T-helper 22 cell (primary cell): Measurements from ENCODE around the gene STX8.

ENCODE experiments used
- DNase-seq: peaks from one replicate; pipeline ENCODE4 v3.0.0-alpha.2; 2020; ENCODE audit warnings: low read depth

Gene STX8

GRCh38 chr17:9292561-9292941, 283.1 kb downstream of the STX8 start:
- DNase-seq, result no peak

DNA sequence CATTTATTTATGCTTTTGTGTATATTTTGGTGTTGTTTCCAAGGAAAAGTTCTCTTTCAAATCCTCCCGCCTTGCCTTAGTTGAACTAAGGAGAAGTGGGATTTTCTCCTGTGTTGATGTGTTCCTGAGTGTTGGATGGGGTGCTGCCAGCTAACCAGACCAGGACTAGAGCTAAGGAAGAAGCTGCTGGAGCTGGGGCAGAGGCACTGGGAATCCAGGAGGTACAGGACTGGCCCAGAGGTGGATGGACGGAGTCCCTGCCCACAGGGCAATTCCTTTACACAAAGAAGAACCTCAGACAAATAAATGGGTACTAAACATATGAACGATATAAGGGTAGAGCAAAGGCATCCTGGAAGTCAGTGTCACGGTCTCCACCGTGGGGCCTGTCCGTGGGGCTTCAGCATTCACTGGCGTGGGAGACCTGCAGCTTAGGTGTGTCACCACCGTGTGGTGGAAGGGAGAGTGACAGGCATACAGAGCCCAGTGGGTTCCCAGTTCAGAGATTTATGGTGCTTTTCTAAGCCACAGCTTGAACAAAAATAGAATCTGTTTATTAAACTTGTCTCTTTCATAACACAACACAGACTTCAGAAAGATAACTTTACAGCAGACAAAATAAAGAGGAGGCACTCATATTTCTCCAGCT, 283.6 kb downstream of the STX8 start:
- no peak for DNase-seq

GRCh38 chr17:9290226-9290613, 285.4 kb downstream of the STX8 start:
- no peak for DNase-seq

GRCh38 chr17:9287306-9287705, 288.3 kb downstream of the STX8 start:
- no peak for DNase-seq

DNA sequence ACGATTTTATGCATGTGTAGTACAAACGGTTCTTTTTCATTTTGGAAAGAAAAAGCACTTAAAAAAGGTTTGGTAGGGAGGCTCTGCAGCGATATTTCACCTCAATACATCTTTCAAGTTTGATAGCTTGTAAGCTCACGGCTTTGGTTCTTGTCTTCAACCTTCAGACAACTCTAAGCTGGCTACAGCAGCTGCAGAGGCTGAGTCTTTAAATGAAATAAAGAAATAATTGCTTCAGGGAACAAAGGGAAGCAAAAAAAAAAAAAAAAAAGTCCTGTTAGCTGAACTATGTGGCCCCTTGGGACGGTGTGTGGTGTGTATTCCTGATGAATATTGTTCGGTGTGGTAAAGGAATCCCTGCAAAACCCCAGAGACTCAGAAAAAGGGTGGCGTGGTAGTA, 289.2 kb downstream of the STX8 start:
- DNase-seq, result no peak

DNA sequence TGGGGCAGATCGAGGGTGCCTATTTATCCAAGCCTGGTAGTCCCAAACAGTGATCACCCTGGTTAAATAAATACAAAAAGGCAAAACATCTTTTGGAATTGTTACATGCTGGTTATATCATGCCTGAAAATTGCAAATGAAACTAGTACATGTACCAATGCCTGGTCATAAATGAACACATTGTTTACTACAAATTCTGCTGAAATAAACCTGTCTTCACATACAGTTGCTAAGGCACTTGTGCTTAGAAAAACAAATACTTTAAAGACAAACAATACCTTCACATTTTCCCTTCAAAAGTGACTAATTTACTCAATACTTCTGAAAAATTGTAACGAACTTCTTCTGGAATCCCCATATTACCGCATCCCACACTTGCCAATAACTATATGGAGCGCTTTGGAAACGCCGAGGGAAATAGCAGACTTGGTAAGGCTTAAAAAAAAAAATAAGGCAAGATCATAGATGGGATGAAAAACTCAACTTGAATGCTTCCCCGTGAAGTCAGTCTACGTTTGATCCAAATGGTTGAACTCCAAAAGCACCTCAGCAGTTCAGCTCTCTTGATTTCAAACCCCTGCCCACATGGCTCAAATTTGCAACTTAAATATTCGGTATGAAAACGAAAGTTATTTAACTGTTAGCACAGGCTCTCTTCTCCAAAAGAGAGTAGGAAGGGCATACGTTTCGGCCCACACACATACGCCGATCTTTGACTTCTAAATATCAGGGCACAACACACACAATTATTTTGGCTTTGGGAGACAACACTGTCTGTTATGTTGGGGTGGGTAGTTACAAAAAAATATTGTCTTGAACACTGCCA, 289.8 kb downstream of the STX8 start:
- no peak for DNase-seq

DNA sequence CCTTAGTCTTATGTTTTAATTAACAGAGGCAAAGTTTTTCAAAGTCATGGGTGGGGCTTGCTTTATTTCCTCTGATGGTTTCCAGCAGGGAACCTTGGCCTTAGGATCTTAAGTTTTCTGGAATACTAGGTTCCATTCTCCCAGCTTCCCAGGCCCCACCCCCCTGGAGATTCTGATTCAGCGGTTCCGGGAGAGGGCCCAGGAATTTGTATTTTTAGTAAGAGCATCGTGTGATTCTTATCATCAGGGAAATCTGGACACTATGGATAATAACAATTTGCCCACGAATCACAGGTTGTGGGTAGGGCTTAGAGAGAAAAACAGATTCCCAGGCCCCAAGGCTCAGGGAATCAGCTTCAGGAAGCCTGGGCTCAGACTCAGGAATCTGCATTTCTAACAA, 290.7 kb downstream of the STX8 start:
- no peak for DNase-seq

DNA sequence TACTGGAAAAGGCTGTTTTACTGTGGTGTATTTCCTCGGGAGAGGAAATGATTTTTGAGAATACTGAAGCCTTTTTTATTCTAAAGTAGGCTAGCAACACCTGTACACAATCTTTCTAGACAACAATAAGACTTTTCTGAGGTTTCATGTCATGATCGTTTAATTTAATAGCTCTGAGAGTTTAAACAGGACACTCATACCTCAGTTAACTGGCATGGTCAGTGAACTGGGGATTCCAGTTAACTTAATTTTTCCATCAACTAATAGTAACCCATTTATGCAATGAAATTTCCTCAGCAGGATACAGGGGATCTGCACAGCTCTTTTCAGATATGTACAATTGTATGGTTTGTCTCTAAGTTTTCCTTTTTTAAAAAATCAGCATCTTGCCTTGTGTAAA, 291.7 kb downstream of the STX8 start:
- DNase-seq, result no peak

GRCh38 chr17:9279893-9280292, 295.7 kb downstream of the STX8 start:
- DNase-seq, result no peak

GRCh38 chr17:9274973-9275372, 300.6 kb downstream of the STX8 start:
- DNase-seq, result no peak

- DNase-seq, result no peak
Measured at GRCh38 chr17:9273428-9274391, 301.9 kb downstream of the STX8 start.

DNA sequence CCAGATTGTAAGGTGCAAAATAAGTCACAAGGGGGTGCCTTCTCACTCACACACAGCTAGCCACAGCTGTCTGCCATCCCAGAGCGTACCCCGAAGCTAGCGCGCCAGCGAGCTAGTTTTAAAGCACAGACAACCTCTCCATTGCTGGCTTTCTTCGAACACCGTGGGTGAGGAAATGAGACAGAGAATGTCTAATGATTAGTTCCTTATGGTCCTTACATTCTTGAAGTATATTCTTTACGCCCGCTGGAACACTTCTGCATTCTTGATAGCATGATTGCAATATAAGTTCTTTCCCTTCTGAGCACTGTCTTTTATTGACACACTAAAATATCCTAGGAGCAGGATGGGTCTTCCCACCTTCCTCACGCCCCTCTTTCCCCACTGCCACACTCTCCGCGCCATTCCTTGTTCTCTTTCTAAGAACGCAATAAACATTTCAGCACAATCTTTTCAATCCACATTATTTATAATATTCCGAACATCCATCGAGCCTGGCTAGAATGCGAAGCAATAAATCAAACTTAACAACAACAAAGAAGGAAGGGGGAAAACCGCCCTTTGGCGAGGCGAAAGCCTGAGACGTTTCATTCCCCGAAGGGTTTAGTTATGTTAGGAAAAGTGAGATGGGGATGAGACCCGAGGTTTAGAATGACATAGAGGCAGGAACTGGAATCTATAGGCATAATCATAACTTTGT, 303.0 kb downstream of the STX8 start:
- DNase-seq, result no peak

DNA sequence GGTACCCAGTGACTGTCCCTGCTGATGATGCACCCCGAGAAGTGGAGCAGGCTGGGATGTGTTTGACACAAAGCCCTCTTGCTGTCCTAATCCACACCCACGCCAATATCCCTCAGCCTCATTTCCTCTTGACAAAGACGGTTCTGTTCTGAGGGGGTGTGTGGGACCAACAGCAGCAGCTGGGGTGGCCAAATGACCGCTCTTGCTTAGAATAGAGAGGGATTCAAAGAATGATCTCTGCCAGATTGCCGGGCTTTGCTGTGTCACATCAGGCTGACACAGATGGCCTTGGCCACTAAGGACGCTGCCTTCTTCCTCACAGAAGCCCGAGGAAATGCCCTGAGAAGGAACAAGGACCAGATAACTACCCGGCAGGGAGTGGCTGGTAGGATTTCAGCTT, 303.6 kb downstream of the STX8 start:
- DNase-seq, result no peak

GRCh38 chr17:9270921-9271320, 304.7 kb downstream of the STX8 start:
- DNase-seq, result no peak

DNA sequence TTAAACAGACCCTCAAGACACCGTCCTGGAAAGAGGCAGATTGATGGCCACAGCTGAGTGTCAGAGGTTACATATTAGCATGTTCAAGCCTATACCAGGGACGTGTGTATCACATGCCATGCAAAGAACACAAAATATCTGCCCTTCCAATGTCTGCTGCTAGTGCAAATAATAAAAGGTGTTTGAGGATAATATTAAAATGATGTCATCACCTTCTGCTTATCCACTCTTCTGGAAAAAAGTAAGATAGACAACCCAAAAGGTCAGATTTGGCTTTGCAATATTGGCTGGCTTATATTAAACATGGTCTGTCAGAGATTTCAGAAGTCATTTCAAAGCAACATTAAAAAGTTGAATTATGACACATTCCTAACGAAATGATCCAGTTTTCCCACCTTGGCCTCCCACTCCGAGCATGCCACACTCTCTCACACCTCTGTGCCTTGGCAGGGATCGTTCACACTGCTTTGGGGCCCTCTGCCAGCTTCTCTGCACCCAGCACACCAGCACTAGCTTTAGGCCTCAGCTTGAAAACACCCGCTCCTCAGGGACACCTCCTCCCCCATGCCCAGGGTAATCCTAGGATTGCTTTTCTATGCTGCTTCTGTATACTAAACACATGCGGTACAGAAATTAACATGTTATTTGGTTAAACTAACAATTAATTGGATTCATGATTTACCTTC, 306.1 kb downstream of the STX8 start:
- DNase-seq, result no peak

DNA sequence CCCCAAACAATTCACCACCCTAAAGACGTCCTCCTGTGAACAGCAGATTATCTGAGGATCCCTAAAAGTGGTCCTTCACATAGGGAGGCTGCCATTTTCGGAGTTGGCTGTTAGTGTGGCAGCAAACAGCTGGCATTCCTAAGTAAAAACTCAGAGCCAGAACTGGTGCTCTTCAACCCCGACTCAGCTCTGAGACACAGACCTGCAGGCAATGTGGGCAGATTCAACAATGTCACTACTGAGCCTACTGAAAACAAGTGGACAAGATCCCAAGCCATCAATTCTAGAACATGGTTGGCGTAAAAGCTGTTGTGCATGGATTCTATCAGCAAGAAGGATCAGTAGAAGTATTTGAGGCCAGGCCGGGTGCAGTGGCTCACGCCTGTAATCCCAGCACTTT, 307.1 kb downstream of the STX8 start:
- DNase-seq, result no peak

DNA sequence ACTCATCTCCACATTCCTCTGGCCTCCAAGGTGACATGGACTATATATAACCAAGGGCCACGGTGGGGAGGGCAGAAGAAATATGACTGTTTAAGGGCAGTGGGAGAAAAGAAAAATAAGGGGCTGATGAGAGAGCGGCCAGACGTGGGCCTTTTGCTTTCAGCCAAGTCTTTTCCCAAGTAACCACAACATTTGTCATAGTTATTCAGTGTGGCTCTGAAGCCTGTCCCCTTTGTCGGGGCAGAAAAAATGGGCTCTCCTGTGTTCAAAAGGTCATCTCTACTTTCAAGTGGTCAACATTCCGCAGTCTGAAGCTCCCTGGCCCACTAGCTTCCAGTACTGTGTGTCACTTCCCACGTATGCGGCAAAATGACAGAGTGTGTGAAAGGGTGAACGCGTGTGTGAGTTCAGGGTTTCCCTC, 308.9 kb downstream of the STX8 start:
- no peak for DNase-seq

- DNase-seq, result no peak
Measured at GRCh38 chr17:9266031-9266680, 309.5 kb downstream of the STX8 start.

- no peak for DNase-seq
Measured at GRCh38 chr17:9261081-9262012, 314.3 kb downstream of the STX8 start.

DNA sequence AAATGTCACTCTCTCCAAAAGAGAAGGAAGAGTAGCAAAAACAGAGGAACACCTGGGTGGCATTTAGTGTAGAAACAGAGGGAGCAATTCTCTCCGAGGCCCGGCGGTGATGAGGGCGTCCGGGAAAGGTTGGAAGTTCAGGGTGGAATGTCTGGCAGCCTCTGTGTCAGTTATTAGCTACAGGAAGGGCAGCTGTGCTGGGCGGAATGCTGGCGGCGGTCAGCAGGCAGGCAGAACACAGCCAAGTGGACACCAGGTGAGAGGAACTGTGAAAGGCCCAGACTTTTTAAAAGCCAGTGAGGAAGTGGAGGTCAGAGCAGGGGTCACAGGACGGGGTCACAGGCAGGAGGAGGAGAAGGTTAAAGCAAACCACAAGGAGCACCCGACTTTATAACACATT, 316.2 kb downstream of the STX8 start:
- no peak for DNase-seq
